Caki2 (cell line): ENCODE results near the gene MLXIP. TPM values are rescaled to one million over a fixed set of nuclear protein-coding genes. Genes with fewer than 3 reads are reported as not detected.
"Not testable (repeated sequence)": the region's sequence is repeated elsewhere in the genome, so short reads cannot be mapped to it uniquely, and the experiment has no call there.

Source experiments
- DNase-seq: peaks from one replicate; pipeline ENCODE4 v3.0.0-alpha.2; 2015; ENCODE audit warnings: low read depth
- in situ Hi-C: cut with HindIII; loops from 2 replicates; pipeline ENCODE4 v1.10.0; 2016; ENCODE audit warnings: low sequenced_read_pairs, low pct_unique_long_range_greater_than_20kb, mixed read lengths
- total RNA-seq: library from RNA; depleted of rRNA; stranded (reverse); fragments of >200 nt; shearing (Covaris generic); gene quantifications from 2 replicates; pipeline ENCODE4 v1.2.3, GENCODE V29; 2014; ENCODE audit warnings: low replicate concordance

The MLXIP gene
- total RNA-seq, 1 experiment from 2014 or later: 7.0 TPM

DNA sequence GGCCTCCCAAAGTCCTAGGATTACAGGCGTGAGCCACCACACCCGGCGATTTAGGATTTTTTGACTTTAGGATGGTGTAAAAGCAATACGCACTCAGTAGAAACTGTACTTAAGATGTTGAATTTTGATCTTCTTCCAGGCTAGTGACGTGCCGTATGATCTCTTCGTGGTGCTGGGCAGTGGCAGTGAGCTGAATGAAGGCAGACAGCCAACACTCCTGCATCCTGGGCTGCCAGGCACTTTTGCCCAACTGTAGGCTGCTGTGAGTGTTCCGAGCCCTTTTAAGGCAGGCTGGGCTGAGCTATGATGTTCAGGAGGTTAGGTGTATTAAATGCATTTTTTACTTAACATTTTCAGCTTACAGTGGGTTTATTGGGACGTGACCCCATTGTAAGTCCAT lies 74.2 kb downstream of the MLXIP start:
- in situ Hi-C loops: no loop called here
- no peak for DNase-seq

DNA sequence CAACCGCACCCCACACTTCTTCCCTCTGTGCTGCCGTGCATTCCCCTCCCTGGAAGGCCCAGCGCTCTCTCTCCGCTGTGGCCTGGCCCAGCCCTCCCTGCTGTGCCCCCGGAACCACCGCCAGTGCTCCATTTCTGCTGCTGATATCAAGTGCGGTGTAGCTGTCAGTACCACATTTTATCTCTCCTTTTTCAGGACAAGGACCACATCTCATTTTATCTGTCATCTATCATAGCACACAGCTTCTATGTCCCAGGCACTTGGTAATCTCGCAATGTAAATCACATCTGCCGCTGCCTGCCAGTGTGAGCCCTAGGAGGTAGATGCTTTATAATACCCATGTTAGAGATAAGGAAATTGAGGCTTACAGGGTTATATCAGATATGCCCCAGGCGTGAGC lies 77.1 kb downstream of the MLXIP start:
- no peak for DNase-seq
- in situ Hi-C loops: no loop called here

DNA sequence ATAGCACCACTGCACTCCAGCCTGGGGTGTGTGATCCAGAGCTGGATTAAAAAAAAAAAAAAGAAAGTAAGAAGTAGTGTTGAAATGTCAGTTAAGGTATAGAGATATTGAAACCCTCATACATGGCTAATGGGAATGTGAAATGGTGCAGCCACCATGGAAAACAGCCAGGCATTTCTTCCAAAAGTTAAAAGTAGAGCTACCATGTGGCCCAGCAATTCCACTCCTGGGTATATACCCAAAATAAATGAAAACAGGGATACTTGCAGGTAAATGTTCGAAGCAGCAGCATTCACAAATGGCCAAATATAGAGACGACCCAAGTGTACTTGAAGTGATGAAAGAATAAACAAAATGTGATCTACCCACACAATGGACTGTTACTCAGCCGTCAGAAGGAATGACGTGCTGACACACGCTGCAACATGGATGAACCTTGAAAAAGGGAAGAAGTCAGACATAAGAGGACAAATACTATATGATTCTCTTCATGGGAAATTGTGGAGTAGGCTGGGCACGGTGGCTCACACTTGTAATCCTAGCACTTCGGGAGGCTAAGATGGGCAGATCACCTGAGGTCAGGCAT lies 80.2 kb downstream of the MLXIP start:
- in situ Hi-C loops: no loop called here
- DNase-seq: no peak

DNA sequence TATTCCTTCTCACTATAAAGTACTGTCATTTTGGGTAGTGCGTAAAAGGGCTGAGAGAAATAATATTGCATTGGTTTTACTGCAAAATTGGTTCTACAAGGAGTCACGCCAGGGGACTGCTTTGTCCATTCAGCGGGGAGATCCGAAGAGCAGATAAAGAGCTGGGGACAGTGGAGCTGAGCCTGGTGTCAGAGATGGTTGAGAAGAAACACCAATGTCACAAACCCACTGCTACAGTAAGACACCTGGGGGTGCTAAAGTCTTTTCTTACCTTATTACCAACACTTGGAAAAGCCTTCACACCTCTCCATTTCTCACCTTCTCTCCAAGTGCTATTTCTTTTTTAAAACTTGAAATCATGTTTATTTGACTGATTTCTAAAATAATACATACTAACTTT lies 81.3 kb downstream of the MLXIP start:
- in situ Hi-C loops: no loop called here
- DNase-seq: no peak

DNA sequence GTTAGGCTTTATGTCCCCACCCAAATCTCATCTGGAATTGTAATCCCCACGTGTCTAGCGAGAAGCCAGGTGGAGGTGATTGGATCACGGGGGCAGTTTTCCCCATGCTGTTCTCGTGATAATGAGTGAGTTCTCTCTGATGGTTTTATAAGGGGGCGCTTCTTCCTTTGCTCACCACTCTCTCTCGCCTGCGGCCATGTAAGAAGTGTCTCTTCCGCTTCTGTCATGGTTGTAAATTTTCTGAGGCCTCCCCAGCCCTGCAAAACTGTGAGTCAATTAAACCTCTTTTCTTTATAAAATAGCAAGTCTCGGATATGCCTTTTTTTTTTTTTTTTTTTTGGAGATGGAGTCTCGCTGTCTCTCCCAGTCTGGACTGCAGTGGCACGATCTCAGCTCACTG lies 82.2 kb downstream of the MLXIP start:
- in situ Hi-C loops: no loop called here
- no peak for DNase-seq

DNA sequence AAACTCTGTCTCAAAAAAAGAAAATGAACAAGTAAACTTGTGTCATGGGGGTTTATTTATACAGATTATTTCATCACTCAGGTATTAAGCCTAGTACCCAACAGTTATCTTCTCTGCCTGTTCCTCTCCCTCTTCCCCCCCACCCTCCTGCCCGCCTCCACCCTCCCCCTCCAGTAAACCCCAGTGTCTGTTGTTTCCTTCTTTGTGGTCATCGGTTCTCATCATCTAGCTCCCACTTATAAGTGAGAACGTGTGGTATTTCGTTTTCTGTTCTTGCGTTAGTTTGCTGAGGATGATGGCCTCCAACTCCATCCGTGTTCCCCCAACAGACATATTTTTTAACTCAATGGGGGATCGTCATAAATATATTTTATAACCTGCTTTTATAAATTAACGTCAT lies 83.1 kb downstream of the MLXIP start:
- no peak for DNase-seq
- in situ Hi-C loops: no loop called here

DNA sequence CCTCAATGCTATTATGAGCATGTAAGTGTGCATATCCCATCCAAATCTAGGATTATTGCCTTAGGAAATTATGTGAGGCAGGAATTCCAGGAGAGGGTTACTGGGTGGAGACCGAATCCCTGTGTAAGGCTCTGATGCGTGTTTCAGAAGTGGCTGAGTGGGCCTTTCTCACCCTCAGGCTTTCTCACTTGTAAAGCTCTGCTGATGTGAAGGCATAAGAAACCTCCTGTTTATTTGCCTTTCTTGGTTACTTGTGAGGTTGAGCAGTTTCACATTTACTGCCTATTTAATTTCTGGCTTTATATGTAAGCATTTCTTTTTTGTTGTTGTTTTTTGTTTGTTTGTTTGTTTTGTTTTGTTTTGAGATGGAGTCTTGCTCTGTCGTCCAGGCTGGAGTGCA lies 84.4 kb downstream of the MLXIP start:
- in situ Hi-C loops: no loop called here

DNA sequence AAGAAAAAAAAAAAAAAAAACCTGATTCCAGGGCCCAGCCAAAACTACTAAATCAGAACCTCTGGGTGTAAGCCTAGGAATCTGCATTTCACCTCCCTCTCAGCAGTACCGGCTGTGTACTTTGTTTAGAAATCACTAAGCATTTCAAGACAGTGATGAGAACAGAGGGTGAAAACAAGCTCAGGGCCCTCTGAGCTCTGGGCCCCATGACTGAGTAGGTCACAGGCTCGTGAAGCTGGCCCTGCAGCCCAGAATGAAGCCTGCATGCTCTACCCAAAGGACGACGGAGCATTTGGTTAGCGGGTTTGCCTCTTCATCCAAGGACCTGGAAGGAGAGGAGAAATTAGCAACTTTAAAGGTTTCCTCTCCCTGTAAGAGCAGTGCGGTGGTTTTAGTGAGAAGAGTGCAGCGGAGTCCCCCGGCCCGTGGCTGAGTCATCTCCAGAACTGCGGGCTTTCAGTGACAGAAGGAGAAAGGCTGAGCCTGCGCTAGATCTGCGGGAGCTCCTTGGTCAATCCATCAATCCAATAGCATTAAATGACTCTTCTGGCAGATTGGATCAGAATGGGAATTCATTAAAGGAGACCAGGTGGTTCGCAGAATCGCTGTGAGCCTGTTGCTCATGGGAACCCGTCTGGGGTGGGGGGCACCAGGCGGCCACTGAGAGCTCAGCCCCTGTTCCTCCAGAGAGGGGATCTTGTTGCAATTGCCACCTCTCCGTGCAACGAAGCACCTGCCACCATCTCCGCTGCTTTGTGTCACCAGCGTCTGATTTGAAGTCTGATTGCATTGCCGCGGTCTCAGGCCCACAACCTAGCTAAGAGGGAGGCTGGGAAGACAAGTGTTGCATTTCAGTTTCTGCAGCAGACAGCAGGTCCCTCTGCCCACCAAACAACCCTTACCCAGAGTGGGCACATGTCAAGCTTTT lies 88.1 kb downstream of the MLXIP start:
- DNase-seq: no peak
- in situ Hi-C loops: no loop called here

More for the DNA sequence above, 84.4 kb downstream of the MLXIP start:
- no peak for DNase-seq

DNA sequence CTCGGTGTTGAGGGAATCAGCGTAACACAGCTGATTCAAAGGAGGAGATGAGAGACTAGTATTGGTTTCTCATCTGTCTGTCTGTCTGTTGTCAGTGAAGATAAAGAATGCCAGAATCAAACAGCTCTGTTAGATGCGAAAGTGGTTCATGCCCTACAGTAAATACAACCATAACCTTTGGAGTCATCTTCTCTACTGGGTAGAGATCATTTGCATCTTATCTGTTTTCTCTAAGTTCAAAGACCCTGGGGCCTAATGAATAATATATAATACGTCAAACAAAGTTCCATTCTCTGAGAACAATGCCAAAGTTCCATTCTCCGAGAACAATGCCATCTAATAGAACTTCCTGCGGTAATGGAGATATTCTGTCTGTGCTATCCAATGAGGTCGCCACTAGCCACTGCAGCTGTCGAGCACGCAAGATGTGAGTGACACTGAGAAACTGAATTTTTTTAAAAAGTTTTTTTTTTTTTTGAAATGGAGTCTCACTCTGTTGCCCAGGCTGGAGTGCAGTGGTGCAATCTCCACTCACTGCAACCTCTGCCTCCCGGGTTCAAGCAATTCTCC lies 88.9 kb downstream of the MLXIP start:
- no peak for DNase-seq
- in situ Hi-C loops: no loop called here

DNA sequence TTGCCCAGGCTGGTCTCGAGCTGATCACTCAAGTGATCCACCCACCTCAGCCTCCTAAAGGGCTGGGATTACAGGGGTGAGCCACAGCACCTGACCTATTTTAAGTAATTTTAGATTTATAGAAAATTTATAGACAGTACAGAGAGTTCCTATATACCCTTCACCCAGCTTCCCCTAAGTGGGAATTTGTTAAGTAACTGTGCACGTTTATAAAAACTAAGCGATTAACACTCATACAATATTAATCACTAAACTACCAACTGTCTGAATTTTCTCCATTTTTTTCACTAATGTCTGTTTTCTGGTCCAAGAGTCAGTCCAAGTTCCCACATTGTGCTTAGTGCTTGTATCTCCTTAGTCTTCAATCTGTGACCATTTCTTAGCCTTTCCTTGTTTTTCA lies 89.9 kb downstream of the MLXIP start:
- in situ Hi-C loops: no loop called here
- no peak for DNase-seq

DNA sequence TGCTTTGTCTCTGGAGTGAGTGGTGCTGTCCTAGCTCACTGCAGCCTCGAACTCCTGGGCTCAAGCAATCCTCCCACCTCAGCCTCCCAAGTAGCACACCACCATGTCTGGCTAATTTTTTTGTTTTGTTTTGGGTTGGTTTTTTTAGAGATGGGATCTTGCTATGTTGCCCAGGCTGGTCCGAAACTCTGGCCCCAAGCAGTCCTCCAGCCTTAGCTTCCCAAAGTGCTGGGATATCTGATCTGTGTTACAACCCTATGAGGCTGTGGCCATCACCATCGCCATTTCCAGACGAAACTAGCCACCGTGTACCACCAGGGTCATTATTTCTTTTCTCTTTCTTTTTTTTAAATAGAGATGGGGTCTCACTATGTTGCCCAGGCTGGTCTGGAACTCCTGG lies 92.8 kb downstream of the MLXIP start:
- DNase-seq: no peak
- in situ Hi-C loops: no loop called here

DNA sequence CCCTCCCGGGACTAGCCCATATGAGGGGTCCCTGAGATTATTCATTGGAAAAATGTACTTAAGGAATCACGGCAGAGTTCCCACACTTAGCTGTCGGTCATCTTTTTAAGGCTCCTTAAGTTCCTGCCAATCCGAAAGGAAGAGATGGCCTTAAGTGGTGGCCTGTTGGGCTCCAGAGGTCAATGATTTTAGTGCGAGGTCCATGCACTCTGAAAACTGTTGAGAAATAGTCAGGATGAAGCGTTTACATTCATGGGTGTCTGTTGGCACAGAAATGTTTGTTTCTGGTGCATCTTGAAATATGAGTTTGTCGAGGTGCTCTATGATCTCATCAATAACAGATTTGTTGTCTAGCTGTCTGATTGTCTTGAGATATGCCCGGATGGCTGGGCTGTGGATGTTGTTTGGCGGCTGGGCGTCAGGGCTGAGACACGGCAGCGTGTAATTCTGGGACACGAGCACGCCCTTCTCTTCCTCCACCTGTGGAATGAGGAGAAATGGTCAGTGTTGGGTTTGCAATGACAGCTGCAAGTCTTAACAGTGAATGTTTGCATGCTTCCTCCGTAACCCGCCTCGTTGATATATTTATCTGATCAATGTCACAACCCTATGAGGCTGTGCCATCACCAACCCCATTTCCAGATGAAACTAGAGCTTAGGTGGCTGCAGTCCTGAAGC lies 93.8 kb downstream of the MLXIP start:
- DNase-seq: no peak
- in situ Hi-C loops: no loop called here

DNA sequence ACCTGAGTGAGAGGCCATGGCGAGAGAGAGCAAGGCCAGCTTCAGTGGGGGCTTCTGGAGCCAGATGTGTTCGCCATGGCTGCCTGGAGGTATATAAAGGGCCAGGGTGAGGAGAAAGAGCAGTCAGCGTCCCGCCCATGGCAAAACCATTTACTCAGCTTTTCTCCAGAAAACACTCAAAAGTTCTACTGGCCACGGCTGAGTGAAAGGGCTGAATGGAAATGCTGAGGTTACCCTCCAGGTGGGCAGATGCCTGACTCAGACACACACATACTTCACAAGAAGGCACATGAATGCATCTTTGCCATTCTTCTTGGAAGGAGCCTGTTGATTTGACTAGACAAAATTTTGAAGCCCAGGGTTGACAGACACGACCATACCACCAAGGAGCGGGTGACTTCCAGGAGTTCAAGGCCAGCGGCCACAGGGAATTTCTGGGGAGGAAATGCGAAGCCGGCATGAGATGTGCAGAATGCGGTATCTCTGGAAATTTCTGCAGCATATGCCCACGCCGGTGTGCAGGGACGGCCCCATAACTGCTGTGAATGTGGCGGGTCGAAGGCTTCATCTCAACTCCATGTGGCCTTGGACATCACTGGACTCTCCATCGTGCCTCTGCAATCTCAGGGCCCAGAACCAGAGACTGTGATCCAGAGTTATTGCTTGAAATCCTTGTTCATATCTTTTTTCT lies 95.7 kb downstream of the MLXIP start, which contains the start of gene IL31:
Gene IL31 (minus strand): TSS at position 67 of the 691 bp plus-strand sequence. CDS start 49 bp downstream, at position 18.
- in situ Hi-C loops: no loop called here
- no peak for DNase-seq

DNA sequence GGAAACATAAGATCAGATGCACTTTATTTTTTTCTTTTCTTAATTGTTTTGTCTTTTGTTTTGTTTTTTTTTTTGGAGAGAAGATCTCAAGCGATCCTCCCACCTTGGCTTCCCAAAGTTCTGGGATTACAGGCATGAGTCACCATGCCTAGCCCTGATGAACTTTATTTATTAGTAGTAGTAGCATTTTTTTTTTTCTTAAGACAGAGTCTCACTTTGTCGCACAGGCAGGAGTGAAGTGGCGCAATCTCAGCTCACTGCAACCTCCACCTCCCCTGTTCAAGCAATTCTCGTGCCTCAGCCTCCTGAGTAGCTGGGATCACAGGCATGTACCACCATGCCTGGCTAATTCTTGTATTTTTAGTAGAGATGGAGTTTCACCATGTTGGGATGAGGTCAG lies 97.9 kb downstream of the MLXIP start:
- in situ Hi-C loops, DNase-seq: not testable (repeated sequence)

DNA sequence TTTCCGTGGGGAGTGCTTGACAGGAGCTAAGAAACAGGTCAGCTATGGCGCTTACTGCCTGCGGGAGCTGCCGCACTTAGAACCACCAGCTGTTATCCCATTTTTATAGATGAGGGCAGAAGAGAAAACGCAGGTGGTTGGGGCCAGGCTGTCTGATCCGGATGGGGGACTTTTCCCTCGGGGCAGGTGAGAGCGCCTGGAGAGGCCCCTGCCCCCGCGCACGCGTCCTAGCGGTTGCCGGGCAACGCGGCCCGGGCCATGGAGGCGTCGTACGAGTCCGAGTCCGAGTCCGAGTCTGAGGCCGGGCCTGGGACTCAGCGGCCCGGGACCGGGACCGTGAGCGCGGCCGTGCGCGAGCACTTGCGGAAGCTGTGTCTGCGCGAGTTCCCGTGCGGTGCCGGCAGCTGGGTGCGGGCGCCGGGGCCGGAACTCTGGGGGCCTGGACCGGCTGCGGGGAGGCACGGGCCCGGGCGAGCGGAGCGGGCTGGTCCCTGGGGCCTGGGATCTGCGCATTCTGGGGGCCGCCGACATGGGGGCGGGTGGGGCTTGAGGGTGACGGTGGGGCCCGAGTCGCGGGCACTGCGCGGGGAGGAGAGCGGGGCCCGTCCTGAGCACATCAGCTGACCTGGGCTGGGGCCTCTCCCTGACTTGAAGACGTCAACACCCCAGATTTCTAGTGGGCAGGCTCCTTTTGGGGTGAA lies 104.5 kb downstream of the MLXIP start, which contains the start of gene LRRC43:
Gene LRRC43 (plus strand): TSS at position 237 of the 701 bp plus-strand sequence. CDS start 22 bp downstream, at position 259.
- no peak for DNase-seq
- in situ Hi-C loops: no loop called here

DNA sequence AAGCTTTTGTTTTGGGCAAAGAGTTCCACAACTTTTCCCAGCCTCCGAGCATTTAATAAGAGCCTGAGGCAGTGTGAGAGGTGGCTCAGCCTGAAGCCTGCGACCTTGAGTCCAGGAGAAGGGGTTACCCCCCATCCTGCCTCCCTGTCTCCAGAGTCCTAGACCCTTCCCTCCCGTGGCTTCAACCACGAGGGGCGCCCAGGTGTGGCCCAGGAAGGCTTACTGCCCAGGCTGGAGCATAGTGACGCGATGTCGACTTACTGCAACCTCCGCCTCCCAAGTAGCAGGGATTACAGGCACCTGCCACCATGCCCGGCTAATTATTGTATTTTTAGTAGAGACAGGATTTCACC lies 105.0 kb downstream of the MLXIP start:
- DNase-seq: no peak
- in situ Hi-C loops: no loop called here

DNA sequence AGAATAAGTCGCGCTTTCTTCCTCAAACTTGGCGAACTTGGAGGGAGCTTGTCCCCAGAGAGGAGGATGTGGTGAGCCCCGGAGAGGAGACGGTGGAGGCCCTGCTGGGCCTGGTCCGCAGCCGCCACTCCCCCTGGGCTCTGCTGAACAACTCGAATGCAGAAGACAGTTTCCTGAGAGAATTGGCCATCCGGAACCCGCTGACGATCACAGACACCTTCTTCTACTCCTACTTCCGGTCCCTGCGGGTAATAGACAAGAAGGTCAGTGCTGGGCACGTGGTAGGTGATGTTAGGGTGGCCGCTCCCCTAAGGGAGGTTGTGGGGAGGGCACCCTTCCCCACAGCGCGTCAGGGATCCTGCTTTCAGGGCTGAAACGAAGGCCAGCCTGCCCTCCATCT lies 106.0 kb downstream of the MLXIP start:
- in situ Hi-C loops: no loop called here
- no peak for DNase-seq

DNA sequence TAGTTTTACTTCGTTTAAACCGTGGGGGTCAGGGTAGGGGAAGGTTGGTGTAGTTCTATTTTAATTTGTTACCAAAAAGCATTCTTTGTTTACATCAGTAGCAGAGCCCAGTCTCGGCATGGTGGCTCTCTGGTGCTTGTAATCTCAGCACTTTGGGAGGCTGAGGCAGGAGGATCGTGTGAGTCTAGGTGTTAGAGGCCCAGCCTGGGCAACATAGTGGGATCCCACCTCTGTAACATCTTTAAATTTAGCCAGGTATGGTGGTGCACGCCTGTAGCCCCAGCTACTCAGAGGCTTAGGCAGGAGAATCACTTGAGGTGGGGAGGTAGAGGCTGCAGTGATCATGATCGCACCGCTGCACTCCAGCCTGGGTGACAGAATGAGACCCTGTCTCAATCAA lies 106.5 kb downstream of the MLXIP start:
- in situ Hi-C loops: no loop called here
- DNase-seq: no peak
